Activated gamma-delta T cell treated with anti-CD3 and anti-CD28 coated beads, Interleukin-2, amount 50 U/mL, for 16 hours (primary cell): Measurements from ENCODE around the gene NUP43.
A peak's percentile ranks its signal among the peaks of the same experiment; 100 is the strongest.
"Not testable (repeated sequence)": the region's sequence is repeated elsewhere in the genome, so short reads cannot be mapped to it uniquely, and the experiment has no call there.

ENCODE experiments used
- DNase-seq: peaks from one replicate; pipeline ENCODE4 v3.0.0-alpha.2; 2020; ENCODE audit warnings: low read depth

NUP43 gene

GRCh38 chr6:149749082-149749593, 2.8 kb upstream of the NUP43 start:
- DNase-seq: not testable (repeated sequence)

- not testable (repeated sequence) for DNase-seq
Observed at GRCh38 chr6:149745252-149745651, 1.1 kb downstream of the NUP43 start.

- no peak for DNase-seq
Observed at GRCh38 chr6:149734915-149735314, 11.4 kb downstream of the NUP43 start.

GRCh38 chr6:149733089-149733720, 13.1 kb downstream of the NUP43 start:
- no peak for DNase-seq

GRCh38 chr6:149729824-149730223, 16.5 kb downstream of the NUP43 start:
- no peak for DNase-seq

- DNase-seq: no peak
Observed at GRCh38 chr6:149728499-149729234, 17.7 kb downstream of the NUP43 start.

- DNase-seq: no peak
Observed at GRCh38 chr6:149727793-149728498, 18.4 kb downstream of the NUP43 start.

- DNase-seq: no peak
Observed at GRCh38 chr6:149725785-149726184, 20.5 kb downstream of the NUP43 start.

GRCh38 chr6:149723771-149724417, 22.4 kb downstream of the NUP43 start:
- peak; percentile 14 for DNase-seq

GRCh38 chr6:149723262-149723661, 23.1 kb downstream of the NUP43 start:
- no peak for DNase-seq

GRCh38 chr6:149719531-149719930, 26.8 kb downstream of the NUP43 start:
- DNase-seq: no peak

- DNase-seq: peak; percentile 90
Observed at GRCh38 chr6:149717588-149718458, 28.5 kb downstream of the NUP43 start, which contains the start of gene LATS1. LATS1 (minus strand) TSS chr6:149718101; CDS start chr6:149702126, 15,975 bp downstream.

GRCh38 chr6:149717255-149717587, 29.1 kb downstream of the NUP43 start:
- DNase-seq: no peak

GRCh38 chr6:149716181-149716963, 30.0 kb downstream of the NUP43 start:
- no peak for DNase-seq

- no peak for DNase-seq
Observed at GRCh38 chr6:149714442-149714841, 31.9 kb downstream of the NUP43 start.

- DNase-seq: no peak
Observed at GRCh38 chr6:149711711-149712110, 34.6 kb downstream of the NUP43 start.

- DNase-seq: no peak
Observed at GRCh38 chr6:149701714-149702113, 44.6 kb downstream of the NUP43 start.

GRCh38 chr6:149699150-149699549, 47.2 kb downstream of the NUP43 start:
- no peak for DNase-seq

- no peak for DNase-seq
Observed at GRCh38 chr6:149698175-149698574, 48.2 kb downstream of the NUP43 start.

GRCh38 chr6:149696901-149697300, 49.4 kb downstream of the NUP43 start:
- no peak for DNase-seq

- DNase-seq: no peak
Observed at GRCh38 chr6:149694921-149695320, 51.4 kb downstream of the NUP43 start.
